ENCODE data around the gene PLCG2.

DNA sequence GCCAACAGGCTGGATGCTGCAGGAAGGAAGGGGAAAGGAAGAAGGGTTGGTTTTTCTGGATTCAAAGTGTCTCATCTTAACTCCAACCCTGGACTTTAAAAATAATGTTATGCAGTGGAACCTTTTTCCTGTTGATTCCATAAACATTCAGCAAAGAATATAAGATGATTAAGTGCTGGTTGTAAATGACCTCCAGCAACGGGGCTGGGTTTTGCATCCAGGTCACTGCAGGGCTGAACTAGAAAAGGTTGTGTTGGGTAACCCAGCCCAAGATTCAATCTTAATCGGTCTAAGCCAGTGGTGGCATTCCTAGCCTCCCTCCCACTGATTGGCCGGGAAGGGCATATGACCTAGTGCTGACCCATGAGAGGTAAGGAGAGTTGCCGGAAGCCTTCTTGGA, 34.2 kb upstream of the PLCG2 start:
- TF ChIP-seq ARNT (IDR thresholded peaks at IDR 0.05) = no peak
- TF ChIP-seq CTBP1 (IDR thresholded peaks at IDR 0.05; ENCODE audit: borderline replicate concordance) = no peak
- no peak for TF ChIP-seq TARDBP (IDR thresholded peaks at IDR 0.05)
- TF ChIP-seq, protein P1, sequence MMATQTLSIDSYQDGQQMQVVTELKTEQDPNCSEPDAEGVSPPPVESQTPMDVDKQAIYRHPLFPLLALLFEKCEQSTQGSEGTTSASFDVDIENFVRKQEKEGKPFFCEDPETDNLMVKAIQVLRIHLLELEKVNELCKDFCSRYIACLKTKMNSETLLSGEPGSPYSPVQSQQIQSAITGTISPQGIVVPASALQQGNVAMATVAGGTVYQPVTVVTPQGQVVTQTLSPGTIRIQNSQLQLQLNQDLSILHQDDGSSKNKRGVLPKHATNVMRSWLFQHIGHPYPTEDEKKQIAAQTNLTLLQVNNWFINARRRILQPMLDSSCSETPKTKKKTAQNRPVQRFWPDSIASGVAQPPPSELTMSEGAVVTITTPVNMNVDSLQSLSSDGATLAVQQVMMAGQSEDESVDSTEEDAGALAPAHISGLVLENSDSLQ (IDR thresholded peaks at IDR 0.05) = no peak
- TF ChIP-seq FOXM1 (IDR thresholded peaks at IDR 0.05; ENCODE audit: borderline replicate concordance) = no peak
- TF ChIP-seq NFRKB (IDR thresholded peaks at IDR 0.05) = no peak
- TF ChIP-seq SUZ12 (IDR thresholded peaks at IDR 0.05) = no peak
- no peak for TF ChIP-seq ZNF384 (IDR thresholded peaks at IDR 0.05)
- TF ChIP-seq SP1 (IDR thresholded peaks at IDR 0.05) = no peak
